Astrocyte of the hippocampus (primary cell): ENCODE data around the gene IRF4.

Source experiments
- DNase-seq: peaks from one replicate; pipeline ENCODE4 v3.0.0; 2011; ENCODE audit warnings: low read depth, low spot score

IRF4 gene

GRCh38 chr6:443621-444159, 52.1 kb downstream of the IRF4 start:
- no peak for DNase-seq

DNA sequence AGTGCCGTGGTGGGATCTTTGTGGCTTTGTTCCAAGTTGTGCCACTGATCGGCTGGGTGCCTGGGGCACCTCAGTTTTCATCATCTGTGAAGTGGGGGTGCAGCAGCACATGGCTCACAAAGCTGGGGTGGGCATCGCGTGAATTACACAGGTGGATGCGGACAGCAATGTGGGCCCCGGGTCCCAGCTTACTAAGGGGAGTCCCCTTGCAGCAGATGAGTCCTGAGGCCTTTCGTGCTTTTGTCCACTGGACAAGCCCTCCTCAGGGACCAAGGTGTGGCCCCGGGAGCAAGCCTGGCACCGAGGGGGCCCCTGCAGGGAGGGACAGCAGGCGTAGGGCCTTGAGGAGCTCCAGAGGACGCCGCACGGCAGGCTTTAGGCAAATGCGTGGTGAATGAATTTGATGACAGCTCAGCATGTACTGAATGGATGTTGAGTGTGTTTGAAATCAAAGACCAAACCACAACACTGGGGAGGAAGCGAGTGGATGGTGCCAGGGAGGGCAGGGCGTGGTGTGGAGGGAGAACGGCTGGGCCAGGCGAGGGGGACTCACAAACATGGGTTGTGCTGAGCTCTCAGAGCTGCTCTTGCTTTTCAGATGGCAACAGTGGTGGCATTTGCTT, 53.2 kb downstream of the IRF4 start:
- DNase-seq: no peak

GRCh38 chr6:445571-446417, 54.2 kb downstream of the IRF4 start:
- no peak for DNase-seq

- DNase-seq: no peak
Measured at GRCh38 chr6:446418-447366, 55.1 kb downstream of the IRF4 start.

DNA sequence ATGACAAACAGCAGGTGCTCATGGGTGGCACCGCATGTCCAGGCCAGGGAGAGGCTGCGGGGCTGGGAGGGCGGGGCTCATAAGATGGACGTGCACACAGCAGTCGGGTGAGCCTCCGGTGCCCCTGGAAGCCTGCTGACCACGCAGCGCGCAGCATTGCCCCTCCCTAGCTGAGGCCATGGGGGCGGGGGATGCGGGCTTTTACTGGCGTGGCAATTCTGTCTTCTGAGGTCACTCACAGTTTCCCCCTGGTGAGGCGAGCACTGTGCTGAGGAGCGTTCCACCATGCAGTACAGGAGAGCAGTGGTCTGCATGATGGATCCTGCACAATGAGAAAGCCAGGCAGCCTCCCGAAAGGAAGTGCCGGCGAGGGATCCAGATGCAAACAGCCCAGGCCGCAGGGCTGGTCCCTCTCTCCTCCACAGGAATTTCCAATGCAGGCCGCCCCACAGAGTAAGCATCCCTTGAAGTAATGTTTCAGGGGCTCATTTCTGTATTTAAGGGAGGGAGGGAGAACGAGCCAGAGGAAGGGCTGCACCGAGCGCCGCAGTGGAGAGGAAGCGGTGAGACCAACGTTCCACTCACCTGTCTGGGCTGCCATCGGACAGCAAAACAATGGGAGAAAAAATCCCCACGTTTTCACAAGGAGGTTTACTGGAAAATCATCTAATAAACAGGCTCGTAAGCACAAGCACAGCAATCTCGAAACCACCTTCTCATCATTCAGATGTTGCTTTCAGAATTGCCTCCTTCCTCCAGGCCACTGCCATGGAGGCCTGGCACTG, 56.0 kb downstream of the IRF4 start:
- DNase-seq: no peak

DNA sequence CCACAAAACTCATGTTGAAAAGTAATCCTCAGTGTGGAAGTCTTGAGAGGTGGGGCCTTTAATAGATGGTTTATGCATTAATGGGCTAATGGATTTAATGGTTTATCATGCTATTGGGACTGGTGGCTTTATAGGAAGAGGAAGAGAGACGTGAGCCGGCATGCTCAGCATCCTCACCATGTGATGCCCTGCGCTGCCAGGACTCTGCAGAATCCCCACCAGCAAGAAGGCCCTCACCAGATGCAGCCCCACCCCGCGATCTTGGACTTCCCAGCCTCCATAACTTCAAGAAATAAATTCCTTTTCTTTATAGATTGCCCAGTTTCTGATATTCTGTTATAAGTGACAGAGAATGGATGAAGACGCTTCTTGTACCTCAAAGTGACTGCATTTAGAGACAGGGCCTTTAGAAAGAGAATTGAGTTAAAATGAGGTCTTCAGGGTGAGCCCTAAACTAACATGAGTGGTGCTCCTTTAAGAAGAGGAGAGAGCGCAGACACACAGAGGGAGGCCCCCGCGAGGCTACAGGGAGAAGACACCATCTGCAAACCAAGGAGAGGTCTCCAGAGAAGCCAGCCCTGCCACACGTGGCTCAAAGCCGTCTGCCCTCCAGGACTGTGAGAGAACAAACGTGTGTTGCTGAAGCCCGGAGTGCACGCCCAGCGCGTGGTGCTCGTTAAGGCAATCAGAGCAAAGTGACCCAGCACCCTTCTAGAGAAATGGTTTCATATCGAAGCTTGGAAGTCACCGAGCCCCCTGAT, 56.9 kb downstream of the IRF4 start:
- DNase-seq: no peak

DNA sequence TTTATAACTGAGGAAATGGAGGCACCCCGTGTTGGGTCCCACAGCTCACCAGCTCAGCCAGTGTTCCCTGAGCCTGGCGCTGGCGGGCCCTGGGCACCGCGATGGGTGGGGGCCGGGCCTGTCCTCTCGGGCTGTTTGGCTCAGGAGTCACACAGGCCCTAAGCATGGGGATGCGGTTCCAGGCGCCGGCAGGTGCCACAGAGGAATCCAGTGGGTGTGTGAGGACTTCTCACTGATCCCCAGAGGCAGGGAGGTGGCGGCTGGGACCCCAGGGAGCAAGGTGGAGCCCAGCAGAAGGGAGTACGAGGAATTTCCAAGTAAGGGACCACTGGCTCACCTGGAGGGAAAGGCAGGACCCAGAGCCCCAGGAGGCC, 57.5 kb downstream of the IRF4 start:
- no peak for DNase-seq

DNA sequence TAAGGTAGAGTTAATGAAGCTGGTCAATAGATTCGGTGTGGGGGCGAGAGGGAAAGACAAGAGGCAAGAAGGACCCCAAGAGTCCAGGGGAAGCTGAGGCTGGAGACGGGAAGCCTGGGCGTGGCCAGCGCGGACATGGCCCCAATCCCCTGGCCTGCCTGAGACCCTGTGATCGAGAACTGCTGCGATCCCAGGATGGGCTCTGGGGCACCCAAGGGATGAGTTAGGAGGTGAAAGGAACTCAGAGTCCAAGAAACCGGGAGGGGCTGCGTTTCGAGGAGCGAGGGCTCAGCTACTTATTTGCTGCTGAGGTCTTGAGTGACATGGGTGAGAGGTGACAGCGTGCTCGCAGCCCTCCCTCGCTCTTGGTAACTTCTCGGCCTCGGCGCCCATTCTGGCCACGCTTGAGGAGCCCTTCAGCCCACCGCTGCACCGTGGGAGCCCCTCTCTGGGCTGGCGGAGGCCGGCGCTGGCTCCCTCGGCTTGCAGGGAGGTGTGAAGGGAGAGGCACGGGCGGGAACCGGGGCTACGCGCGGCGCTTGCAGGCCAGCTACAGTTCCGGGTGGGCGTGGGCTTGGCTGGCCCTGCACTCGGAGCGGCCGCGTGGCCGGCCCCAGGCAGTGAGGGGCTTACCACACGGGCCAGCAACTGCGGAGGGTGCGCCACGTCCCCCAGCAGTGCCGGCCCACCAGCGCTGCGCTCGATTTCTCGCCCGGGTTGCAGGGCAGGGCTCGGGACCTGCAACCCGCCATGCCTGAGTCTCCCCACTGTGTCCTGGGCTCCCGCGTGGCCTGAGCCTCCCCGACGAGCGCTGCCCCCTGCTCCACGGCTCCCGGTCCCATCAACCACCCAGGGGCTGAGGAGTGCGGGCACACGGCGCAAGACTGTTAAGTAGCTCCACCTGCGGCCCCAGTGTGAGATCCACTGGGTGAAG, 58.2 kb downstream of the IRF4 start:
- no peak for DNase-seq

GRCh38 chr6:451336-451735, 59.8 kb downstream of the IRF4 start:
- no peak for DNase-seq

- no peak for DNase-seq
Measured at GRCh38 chr6:451847-452246, 60.3 kb downstream of the IRF4 start.

- no peak for DNase-seq
Measured at GRCh38 chr6:452301-453067, 60.9 kb downstream of the IRF4 start.

GRCh38 chr6:453152-453551, 61.6 kb downstream of the IRF4 start:
- DNase-seq: no peak

DNA sequence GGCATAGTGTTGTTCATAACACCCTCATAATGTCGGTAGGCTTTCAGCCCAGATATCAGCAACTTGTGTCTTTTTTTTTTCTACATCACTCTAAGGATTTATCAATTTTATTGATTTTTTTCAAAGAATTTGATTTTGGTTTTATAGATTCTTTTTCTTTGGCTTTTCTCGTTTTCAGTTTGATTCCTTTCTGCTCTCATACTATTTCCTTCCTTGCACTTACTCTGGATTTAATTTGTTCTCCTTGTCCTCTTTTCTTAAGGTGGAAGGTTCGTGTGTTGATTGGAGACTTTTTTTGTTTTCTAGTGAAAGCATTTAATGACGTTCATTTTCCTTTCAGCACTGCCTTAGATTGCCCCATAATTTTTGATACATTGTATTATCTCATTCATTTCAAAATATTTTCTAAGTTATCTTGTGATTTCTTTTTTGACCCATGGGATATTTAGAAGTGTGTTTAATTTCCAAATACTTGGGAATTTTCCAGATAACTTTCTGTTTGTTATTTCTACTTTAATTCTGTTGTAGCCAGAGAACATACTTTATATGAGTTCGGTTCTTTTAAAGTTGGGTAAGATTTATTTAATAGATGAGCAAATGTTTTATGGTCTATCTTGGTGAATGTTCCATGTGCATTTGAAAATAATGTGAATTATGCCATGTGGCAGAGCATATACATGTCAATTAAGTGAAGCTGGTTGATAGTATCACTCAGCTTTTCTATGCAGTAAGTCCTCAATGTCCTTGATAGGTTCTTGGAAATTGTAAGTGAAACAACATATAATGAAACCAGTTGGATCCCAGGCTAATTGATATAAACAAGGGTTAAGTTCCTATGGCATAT, 62.8 kb downstream of the IRF4 start:
- DNase-seq: no peak

DNA sequence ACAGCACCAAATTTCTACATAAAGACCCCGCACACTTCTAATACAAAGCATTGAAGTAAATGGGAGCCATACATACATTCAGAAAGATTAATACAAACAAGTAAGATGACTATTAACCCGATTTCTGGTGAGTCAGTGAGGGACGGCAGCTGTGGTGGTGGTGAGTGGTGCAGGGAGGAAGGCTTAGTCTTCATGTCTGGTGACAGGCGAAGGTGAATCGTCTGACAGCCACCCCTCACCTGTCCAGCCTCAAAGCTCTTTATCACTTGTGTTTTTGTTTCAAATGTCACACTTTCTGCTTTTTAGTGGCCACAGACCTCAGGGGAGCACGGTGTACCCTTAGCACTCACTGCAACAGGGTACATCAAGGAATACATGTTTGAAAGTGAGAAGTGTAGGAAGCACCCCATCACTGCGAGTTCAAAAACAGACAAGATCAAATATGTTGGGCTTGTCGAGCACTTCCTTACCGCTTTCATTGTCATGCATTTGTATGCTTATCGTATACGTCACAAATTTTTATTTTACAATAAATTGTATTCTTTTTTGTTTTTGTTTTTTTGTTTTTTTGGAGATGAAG, 63.5 kb downstream of the IRF4 start:
- no peak for DNase-seq

DNA sequence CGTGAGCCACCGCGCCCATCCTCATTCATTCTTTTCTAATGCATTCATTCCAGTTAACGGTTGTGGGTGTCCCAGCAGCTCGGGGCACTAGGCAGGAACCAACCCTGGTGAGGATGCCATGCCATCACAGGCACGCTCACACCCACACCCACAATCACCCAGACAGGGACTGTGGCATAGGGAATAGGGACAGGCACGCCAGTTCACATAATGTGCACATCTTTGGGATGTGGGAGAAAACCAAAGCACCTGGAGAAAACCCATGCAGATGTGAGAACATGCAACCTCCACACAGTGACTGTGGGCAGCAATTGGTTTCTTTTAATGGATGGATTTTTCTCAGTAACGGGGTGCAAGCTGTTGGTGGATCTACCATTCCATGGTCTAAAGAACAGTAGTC, 64.3 kb downstream of the IRF4 start:
- DNase-seq: no peak

- no peak for DNase-seq
Measured at GRCh38 chr6:456358-456867, 64.9 kb downstream of the IRF4 start.

DNA sequence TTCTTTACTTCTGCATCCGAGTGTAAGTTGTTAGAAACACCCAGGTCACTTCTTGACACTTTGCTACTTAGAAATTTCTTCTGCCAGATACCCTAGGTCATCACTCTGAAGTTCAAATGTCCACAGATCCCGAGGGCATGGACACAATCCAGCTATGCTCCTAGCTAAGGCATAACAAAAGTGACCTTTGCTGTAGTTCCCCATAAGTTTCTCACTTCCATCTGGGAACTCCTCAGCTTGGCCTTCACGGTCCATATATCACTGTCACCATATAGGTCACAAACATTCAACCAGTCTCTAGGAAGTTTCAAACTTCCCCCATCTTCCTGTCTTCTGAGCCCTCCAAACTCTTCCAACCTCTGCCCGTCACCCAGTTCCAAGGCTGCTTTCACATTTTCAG, 65.3 kb downstream of the IRF4 start:
- no peak for DNase-seq
